Measurements from ENCODE around the gene ITGA8.

DNA sequence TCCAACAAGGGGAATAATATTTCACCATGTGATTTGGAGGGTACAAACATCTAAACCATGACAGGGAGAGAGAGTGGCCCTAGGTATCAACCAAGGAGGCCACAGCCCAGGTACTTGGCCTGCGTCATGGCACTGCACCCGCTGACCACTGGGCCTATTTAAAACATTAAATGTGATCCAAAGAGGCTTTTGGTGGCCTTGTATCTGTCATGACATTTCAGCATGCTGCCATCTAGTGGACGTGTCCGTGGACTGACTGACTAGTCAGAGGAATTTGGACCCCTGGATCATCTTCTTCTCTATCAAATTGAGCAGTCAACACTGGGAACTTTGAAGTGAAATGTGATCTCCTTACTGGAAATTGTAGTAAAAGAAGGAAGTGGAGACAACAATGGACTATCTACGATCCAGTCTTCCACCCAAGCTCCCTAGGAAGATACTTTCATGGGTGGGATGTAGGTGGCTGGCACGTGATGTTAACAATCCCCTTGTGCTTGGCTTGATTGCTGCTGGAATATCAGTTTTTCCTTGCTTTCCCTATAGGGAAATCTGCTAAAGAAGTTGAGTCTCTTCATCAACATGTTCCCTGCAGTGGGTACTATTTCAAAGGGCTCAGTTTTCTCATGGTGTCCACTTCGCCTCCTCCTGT is 24.6 kb upstream of the ITGA8 start:
- TF ChIP-seq, protein P1, sequence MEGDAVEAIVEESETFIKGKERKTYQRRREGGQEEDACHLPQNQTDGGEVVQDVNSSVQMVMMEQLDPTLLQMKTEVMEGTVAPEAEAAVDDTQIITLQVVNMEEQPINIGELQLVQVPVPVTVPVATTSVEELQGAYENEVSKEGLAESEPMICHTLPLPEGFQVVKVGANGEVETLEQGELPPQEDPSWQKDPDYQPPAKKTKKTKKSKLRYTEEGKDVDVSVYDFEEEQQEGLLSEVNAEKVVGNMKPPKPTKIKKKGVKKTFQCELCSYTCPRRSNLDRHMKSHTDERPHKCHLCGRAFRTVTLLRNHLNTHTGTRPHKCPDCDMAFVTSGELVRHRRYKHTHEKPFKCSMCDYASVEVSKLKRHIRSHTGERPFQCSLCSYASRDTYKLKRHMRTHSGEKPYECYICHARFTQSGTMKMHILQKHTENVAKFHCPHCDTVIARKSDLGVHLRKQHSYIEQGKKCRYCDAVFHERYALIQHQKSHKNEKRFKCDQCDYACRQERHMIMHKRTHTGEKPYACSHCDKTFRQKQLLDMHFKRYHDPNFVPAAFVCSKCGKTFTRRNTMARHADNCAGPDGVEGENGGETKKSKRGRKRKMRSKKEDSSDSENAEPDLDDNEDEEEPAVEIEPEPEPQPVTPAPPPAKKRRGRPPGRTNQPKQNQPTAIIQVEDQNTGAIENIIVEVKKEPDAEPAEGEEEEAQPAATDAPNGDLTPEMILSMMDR (IDR thresholded peaks at IDR 0.05): peak; percentile 8 to 25 (median 23)
- TF ChIP-seq POLR2A (IDR thresholded peaks at IDR 0.05): no peak
